T-helper 9 cell (primary cell): ENCODE data around the gene RBMS3.

ENCODE experiments used
- DNase-seq: peaks from one replicate; pipeline ENCODE4 v3.0.0-alpha.2; 2020

Gene RBMS3

DNA sequence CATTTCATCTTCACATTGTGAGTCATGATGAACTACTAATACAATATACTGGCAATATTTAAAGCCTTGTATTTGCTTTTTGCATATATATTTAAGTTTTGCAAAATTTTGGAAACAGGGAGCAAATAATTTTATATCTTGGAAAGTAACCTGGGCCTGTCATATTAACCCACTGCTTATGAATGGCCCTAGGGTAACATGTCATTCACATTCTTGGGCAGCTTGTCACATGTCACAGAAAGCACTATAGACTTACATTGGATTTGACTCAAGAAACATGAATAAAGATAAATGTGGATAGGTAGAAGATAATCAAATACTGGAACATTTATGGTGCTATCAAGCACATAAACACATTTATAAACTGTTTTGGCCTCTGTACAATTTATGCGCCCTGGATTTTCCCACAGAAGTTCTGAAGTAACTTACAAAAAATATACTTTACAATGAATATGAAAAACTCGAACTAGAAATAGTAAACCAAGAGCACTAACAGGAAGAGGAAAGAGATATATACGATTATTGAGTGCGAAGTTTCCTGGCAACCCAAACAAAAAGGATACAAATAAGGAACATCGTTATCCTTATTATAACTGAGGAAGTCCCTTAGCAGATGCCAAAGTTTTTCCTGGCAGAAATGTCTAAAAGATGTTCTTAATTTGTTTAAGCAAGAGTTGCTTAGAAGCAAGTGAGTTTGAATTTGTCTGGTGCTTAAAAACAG, 257.2 kb downstream of the RBMS3 start:
- DNase-seq, result no peak

GRCh38 chr3:29538610-29538958, 257.7 kb downstream of the RBMS3 start:
- DNase-seq, result no peak

- DNase-seq, result no peak
Observed at GRCh38 chr3:29540544-29540943, 259.7 kb downstream of the RBMS3 start.

GRCh38 chr3:29544701-29545363, 264.0 kb downstream of the RBMS3 start:
- no peak for DNase-seq

DNA sequence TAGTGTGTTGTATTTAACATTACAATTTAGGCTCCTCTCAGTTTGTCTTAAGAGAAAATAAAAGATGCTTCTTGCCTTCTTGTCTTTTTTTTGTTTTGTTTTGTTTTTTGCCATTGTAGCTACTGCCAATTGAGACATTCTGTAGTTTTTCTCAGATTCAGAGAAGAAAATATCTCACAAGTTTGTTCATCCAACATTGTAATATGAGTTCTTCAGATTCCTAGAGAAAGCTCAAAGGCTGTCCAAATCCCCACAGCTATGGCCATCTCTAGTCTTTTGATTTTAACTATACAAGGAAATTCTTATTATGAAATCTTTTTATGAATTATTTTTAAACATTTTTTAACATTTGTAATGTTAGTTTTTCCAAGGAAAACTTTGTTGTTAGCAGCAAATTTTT, 264.7 kb downstream of the RBMS3 start:
- no peak for DNase-seq

GRCh38 chr3:29552051-29552450, 271.2 kb downstream of the RBMS3 start:
- no peak for DNase-seq

- DNase-seq, result no peak
Observed at GRCh38 chr3:29554566-29554965, 273.7 kb downstream of the RBMS3 start.

- DNase-seq, result no peak
Observed at GRCh38 chr3:29555590-29555989, 274.7 kb downstream of the RBMS3 start.

DNA sequence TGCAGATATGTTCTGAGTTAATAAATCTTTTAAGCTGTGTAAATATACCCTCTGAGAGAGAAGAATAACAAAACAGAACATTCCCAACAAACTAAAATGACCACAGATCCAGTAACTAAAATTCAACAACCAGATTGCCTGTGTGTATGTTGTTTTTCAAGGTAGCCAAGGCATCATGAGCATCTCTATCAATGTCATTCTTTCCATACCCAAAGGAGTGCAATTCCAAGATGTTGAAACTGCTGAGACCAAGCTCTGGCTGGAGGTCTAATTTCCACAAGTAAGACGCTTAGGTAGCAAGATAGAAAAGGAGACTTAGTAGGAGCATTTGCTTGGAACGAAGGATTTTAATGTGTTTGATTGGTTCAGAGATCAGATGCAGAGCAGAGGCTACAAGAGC, 276.3 kb downstream of the RBMS3 start:
- DNase-seq, result no peak

DNA sequence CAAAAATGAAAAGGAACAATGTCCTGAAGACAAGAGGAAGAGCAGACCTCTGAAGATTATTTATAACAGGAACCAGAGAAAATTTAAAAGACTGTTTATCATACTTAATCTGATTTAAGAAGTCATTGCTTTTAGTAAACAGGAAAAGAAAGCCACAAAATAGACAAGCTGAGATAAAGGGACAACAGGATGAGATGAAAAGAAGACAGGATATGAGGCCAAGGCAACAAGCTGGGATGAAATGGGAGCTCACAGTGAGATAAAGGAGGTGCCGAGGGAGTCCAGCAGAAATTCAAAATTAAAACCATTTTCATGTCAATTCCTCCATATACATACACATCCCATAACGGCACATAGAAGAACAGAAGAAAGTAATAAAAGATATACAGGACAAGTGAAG, 277.0 kb downstream of the RBMS3 start:
- DNase-seq, result no peak

DNA sequence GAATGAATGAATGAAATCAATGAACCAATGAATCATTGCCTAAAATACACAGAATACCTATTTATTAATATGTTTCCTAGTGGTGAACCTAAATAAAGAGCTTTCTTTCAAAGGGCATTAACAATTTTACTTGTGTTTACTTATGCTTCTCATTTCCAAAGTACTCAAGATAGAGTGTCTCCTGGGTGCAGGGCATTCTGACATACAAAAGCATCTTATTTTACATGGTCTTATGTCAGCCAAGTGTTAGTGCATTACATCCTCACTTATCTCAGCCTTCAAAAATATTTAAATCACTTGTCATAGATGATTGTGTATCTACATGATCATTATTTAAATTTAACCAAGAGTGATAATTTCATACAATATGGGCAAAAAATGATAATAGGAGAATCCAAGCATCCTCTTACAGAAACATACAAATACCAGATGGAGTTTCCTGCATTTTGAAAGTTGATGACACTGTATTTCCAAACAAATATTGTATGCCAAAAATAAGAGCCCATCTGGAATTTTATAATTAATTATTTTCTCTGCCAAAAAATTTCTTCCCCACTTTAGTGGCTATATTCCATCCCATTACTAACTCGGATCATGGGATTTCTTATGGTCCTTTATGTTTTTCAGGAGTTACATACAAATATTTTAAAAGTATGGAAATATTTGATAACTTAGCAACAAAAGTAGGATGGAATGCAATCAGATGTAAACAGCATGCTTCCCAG, 279.0 kb downstream of the RBMS3 start:
- no peak for DNase-seq

DNA sequence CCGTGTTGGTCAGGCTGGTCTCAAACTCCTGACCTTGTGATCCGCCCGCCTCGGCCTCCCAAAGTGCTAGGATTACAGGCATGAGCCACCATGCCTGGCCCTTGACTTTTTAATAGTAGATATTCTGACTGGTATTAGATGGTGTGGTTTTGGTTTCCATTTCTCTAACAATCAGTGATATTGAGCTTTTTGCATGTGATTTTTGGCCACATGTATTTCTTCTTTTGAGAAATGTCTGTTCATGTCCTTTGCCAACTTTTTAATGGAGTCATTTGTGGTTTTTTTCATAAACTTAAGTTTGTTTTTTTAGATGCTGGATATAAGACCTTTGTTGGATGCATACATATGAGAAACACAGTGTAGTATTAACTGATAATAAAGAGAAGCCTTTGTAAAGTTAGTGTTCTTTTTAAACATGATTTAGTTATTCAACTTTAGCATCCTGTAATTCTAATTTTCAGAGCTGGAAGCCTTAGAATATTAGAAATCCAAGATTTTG, 280.8 kb downstream of the RBMS3 start:
- DNase-seq, result no peak

DNA sequence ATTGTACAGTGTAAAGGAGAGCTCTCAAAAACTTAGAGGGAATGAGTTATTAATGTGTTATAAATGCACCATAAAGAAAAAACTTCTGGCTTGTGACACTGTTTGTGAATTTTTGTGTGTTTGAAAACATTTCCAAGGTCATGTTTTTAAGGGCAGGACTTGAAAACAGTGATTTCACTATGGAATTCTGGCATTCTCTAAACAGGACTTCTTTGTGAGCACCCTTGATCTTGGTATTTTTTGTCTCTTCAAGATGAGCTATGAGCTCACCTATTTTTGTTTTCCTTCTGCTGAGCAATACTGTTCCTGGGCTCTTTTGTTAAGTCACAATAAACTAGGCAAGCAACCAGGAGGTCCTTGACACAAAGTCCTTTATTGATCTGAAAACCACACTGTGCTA, 284.4 kb downstream of the RBMS3 start:
- no peak for DNase-seq

DNA sequence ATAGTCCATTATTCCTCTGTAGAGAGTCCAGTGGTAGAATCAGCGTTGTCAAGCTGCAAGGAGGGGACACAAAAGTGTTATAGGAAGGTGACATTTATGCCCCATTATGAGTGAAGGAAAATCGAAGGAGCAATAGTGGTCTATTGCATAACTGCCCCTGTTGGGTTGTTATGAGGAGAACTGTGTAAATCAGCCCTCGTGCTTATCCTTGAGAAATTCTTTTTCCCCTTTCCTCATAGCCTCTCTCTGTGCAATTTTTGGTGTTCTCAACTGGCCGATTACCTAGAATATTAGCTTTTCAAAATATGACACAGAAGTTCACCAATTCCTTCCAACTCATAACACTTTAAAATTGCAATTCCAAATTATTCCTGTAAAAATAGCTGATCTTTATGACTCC, 286.6 kb downstream of the RBMS3 start:
- no peak for DNase-seq

DNA sequence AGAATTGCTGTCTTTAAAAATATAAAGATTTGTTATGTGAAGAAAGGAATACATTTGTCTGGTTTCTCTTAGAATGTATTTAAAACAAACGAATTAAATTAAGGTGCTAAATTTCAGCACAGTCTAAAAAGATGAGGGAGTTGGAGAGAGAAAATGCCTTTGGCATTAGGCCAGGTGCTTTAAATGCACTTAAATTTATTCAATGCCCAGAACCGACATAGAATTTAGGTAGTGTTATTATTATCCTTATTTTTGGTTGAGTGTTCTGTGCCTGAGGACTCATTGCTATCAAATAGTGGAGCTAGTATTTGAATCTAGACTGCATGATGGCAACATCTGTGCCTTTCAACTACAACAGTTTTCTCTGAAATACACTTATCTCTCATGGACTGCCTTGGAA, 287.5 kb downstream of the RBMS3 start:
- DNase-seq, result no peak

- no peak for DNase-seq
Observed at GRCh38 chr3:29576181-29576580, 295.3 kb downstream of the RBMS3 start.

- DNase-seq, result no peak
Observed at GRCh38 chr3:29576675-29577074, 295.8 kb downstream of the RBMS3 start.

DNA sequence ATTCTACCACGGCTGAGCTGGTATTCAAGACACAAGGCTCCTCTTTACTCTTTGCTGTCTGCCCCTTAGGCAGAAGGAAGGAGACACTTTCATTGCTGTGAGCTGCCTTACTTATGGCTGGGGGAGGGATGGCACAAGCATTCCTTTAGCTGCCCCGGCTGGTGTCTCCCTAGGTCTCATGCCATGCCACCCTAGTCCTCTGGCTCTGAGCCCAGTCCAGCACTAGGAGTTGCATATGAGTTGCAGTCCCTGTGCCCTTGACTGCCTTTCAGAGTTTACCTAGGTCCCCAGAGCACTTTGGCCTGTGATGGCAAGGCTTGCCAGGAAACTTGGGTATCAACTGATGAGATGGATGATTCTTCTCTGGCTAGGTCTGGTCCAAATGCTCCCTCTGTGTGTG, 296.4 kb downstream of the RBMS3 start:
- no peak for DNase-seq

GRCh38 chr3:29581311-29581710, 300.4 kb downstream of the RBMS3 start:
- no peak for DNase-seq

DNA sequence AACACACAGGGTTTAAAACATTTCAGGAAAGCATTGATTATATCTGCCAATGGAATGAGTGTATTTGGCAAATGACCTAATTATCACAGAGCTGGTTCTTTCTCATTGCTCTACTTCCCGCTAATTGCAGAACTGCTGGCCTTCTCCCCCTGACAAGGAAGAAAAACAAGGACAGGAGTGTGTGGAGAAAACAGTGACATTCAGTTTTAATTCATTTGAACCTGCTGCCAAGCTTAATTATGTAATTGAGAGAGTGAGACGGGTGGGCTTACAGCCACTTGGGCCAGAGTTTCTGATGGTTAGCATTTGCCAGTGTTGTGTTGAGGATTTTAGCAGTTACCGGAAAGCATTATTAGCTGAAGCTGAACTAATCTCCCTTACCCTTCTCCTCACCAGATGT, 301.4 kb downstream of the RBMS3 start:
- no peak for DNase-seq

- no peak for DNase-seq
Observed at GRCh38 chr3:29583861-29584260, 303.0 kb downstream of the RBMS3 start.

DNA sequence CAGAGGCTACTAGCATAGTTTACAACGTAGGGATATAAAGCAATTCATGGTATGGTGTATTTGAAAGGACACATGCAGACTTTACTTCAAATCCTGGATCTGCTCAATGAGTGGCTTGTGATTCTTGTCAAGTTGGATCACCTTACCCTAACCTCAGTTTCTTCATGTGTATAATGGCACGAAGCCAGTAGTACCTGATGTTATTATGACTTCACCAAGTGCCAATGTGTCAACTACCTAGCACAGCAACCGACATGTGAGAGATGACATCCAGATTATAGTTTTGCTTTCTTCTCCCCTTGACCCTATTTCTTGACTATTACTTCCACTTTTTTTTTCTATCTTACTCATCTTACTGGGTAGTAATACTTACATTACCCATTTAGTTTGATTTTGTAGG, 304.5 kb downstream of the RBMS3 start:
- DNase-seq, result no peak

DNA sequence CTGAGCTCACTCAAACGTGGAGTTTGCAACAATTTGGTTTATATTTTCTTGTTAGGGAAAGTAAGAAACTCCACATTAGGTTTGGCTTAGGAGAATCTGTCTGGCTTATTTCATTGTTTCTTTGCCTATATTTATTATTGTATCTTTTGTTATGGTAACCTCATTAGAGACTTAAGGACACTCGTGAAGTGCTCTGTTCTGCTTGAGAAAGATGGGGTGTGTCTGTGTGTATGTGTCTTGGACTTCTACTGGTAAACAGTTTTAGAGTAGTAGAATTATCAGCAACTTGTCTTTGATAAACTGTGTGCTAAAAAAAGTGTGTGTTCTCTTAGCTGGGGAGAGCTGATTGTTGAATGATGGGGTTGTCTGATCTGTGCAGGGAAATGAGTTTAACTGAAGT, 306.5 kb downstream of the RBMS3 start:
- DNase-seq, result no peak

DNA sequence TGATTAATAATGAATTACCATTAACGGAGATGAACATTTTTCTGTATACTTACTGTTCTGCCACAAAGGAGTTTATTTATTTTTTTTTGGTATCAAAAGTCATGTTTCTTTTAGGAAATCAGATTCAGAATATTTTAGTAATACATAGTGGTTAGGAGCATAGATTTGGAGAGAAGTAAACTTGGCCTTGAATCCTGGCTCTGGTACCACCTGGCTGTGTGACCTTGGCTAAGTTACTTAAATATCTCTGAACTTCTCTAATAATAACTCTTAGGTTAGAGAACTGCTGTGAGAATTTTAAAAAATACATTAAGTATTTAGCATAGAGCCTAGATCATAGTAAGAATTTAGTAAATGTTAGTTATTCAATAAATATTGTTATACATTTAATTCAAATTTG, 309.1 kb downstream of the RBMS3 start:
- no peak for DNase-seq
